ENCODE data around the gene MAGT1. TPM values are rescaled to one million over a fixed set of nuclear protein-coding genes. Genes with fewer than 3 reads are reported as not detected.

MAGT1 gene
- total RNA-seq, 2 donors from 2014 or later = 54.3 to 56.1 TPM

DNA sequence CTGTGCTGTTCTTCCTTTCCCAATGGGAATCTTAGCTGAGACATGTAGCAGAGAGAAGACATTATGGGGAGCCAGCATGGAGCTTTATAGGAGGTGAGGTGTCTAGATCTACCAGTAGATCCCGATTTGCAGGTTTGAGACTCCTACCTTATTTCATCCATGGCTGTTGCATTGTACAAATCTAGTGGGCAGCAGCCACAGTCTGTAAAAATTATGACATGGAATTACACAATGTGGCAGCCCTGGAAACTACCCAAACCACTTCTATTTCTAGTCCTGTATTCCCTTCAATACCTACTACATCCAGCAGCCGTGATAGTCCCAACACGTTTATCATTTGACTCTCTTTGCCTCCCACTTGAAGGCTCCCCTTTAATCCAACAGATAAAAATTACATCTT, 23.3 kb upstream of the MAGT1 start:
- Histone ChIP-seq H3K36me3 (no peaks in the 10 kb centered on the region), H3K27me3 (replicated peaks; ENCODE audit: insufficient read depth) (no peaks in the 10 kb centered on the region), H3K4me1 (ENCODE audit: control insufficient read depth in 1 of 2, low read depth in 2 of 2) (no peaks in the 10 kb centered on the region), H3K27ac (no peak overlapping the region), H3K4me3 (no peak overlapping the region), H3K9me3 (no peaks in the 10 kb centered on the region)
- DNase-seq (ENCODE audit: low spot score) (no peak), ATAC-seq (ENCODE audit: insufficient number of reproducible peaks, low FRiP score, low read depth) (no peak)
- TF ChIP-seq, protein P1, sequence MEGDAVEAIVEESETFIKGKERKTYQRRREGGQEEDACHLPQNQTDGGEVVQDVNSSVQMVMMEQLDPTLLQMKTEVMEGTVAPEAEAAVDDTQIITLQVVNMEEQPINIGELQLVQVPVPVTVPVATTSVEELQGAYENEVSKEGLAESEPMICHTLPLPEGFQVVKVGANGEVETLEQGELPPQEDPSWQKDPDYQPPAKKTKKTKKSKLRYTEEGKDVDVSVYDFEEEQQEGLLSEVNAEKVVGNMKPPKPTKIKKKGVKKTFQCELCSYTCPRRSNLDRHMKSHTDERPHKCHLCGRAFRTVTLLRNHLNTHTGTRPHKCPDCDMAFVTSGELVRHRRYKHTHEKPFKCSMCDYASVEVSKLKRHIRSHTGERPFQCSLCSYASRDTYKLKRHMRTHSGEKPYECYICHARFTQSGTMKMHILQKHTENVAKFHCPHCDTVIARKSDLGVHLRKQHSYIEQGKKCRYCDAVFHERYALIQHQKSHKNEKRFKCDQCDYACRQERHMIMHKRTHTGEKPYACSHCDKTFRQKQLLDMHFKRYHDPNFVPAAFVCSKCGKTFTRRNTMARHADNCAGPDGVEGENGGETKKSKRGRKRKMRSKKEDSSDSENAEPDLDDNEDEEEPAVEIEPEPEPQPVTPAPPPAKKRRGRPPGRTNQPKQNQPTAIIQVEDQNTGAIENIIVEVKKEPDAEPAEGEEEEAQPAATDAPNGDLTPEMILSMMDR (IDR thresholded peaks at IDR 0.05) = no peak

DNA sequence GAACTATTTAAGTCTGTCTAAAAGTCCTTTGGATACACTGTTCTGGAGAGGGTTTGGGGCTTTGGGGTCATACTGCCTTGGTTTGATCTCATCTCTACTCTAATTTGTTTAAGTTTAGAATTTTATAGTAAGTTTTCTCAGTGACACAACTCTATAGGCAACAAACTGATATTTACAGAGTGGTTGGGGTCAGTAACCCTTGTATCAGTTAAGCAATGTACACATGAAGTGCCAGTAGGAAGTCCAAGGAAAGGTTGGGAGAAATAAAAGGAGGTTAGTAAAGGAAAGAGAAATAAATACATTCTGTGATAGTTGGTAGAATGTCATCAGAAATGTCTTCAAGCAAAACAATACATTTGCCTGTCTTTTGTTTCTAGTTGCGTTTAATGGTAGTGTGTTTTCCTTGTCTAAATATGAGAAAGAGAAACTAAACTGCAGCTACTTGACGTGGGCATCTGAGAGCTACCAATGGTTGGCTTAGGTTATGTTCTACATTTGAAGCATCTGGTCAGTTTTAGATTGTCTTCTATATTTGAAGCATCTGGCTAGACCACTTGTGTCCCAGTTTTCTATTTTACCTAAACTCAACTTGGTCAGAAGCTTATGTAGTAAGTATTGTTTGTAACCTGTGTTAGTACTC, 22.2 kb upstream of the MAGT1 start:
- H3K4me1 ChIP-seq (ENCODE audit: control insufficient read depth in 1 of 2, low read depth in 2 of 2) = peaks cover under 1 to 5% of the 10 kb centered on the region in 2 donors
- H3K4me3 ChIP-seq = peak overlapping the region; percentile 31
- DNase-seq (ENCODE audit: low spot score) = no peak
- H3K27ac ChIP-seq = no peak overlapping the region
- TF ChIP-seq, protein P1 (IDR thresholded peaks at IDR 0.05) = no peak
- H3K27me3 ChIP-seq (replicated peaks; ENCODE audit: insufficient read depth) = no peaks in the 10 kb centered on the region
- H3K9me3 ChIP-seq = no peaks in the 10 kb centered on the region
- H3K36me3 ChIP-seq = no peaks in the 10 kb centered on the region
- no peak for ATAC-seq (ENCODE audit: insufficient number of reproducible peaks, low FRiP score, low read depth)

DNA sequence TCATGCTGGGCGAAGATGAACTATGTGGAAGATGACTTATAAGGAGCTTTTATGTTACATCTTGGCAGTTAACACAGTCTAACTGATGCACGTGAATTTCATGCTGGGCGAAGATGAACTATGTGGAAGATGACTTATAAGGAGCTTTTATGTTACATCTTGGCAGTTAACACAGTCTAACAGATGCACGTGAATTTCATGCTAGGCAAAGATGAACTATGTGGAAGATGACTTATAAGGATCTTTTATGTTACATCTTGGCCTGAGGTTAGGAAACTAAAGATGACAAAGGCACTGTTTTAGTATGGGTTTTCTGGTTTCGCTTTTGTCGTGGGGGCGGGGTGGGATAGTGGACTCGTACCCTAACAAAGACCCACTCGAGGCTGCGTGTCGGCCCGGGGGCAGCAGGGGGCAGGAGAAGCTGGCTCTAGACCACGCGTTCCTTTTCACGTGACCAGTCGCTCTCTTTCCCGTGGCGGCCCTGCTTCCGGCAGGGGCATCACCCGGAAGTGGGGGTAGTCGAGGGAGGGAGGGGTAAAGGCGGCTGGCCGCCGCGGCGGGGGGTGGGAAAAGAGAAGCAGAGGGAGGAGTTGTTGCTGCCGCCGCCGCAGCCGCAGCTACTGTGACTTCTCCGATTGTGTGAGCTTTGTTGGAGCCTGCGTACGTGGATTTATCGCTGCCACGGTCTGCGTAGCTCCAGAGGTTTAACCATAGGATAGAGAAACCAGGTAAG, 15.0 kb upstream of the MAGT1 start, which contains the start of gene ATP7A:
TSS of gene ATP7A (plus strand) at position 586 of the 733 bp plus-strand sequence. CDS start 60,949 bp downstream, outside the sequence.
- peaks cover 5 to 8% of the 10 kb centered on the region in 2 donors for H3K4me1 ChIP-seq (ENCODE audit: control insufficient read depth in 1 of 2, low read depth in 2 of 2)
- H3K27ac ChIP-seq = peak within 1 kb of the TSS; percentile 76 to 89
- no peaks in the 10 kb centered on the region for H3K9me3 ChIP-seq
- TF ChIP-seq, protein P1 (IDR thresholded peaks at IDR 0.05) = peak; percentile 50
- no peaks in the 10 kb centered on the region for H3K27me3 ChIP-seq (replicated peaks; ENCODE audit: insufficient read depth)
- DNase-seq (ENCODE audit: low spot score) (peak; percentile 45), ATAC-seq (ENCODE audit: insufficient number of reproducible peaks, low FRiP score, low read depth) (peak; percentile 98)
- no peaks in the 10 kb centered on the region for H3K36me3 ChIP-seq
- peak within 1 kb of the TSS; percentile 82 for H3K4me3 ChIP-seq

DNA sequence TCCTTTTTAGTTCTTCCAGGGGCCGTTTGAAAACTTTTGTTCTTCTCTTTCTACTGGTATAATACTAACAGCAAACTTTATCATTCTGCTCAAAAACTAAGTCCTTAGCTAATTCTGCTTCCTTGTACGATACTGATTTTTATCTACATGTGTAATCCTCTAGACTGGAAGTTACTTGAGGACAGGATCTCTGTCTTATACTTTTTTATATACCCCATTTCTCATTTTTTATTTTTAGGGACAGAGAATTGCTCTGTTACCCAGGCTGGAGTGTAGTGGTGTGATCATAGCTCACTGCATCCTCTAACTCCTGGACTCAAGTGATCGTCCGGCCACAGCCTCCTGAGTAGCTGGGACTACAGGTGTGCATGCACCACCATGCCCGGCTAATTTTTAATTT, 6.3 kb upstream of the MAGT1 start:
- no peak for ATAC-seq (ENCODE audit: insufficient number of reproducible peaks, low FRiP score, low read depth)
- Histone ChIP-seq H3K9me3 (no peaks in the 10 kb centered on the region), H3K4me1 (ENCODE audit: control insufficient read depth in 1 of 2, low read depth in 2 of 2) (peaks cover 0 to 8% of the 10 kb centered on the region in 2 donors), H3K27ac (no peak overlapping the region), H3K4me3 (no peak overlapping the region), H3K36me3 (no peaks in the 10 kb centered on the region), H3K27me3 (replicated peaks; ENCODE audit: insufficient read depth) (no peaks in the 10 kb centered on the region)
- DNase-seq (ENCODE audit: low spot score) = no peak
- TF ChIP-seq, protein P1 (IDR thresholded peaks at IDR 0.05) = no peak

DNA sequence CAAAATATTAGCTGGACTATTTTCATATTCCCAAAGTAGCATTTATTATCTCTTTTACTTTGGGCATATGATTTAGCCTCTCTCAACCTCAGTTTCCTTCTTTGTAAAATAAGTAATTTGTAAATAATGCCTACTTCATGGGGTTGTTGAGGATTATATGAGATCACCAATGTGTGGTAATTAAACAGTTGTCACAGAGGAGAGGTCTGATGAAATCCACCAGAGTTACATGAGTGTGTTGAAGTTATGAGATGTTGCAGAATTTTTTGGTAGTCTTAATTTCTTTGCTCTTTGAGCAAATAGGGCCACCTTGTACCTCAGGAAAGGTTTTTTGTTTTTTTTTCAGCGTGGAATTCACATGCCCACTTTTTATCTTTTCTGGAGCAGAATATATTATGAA, 5.5 kb upstream of the MAGT1 start:
- peaks cover 0 to 8% of the 10 kb centered on the region in 2 donors for H3K4me1 ChIP-seq (ENCODE audit: control insufficient read depth in 1 of 2, low read depth in 2 of 2)
- no peaks in the 10 kb centered on the region for H3K36me3 ChIP-seq
- peak overlapping the region in 1 of 2 donors; percentile 83 for H3K27ac ChIP-seq
- H3K27me3 ChIP-seq (replicated peaks; ENCODE audit: insufficient read depth) = no peaks in the 10 kb centered on the region
- TF ChIP-seq, protein P1 (IDR thresholded peaks at IDR 0.05) = no peak
- ATAC-seq (ENCODE audit: insufficient number of reproducible peaks, low FRiP score, low read depth) = no peak
- no peak for DNase-seq (ENCODE audit: low spot score)
- no peaks in the 10 kb centered on the region for H3K9me3 ChIP-seq
- H3K4me3 ChIP-seq = peak overlapping the region; percentile 81

Measured in thoracic aorta (tissue), 2 donors.